GM06990 (cell line): Measurements from ENCODE around the gene NOTCH2.

Experiments
- DNase-seq: peaks from one replicate; pipeline ENCODE4 v3.0.0-alpha.2; 2011; ENCODE audit not compliant: insufficient read length; ENCODE audit errors: extremely low read depth
- H3K27me3 ChIP-seq: replicated peaks from 2 replicates; pipeline ENCODE4 v1.6.0; 2011; ENCODE audit warnings: low read length; ENCODE audit not compliant: control insufficient read depth, insufficient read depth
- H3K36me3 ChIP-seq: 2 replicates; pipeline ENCODE4 v1.5.1; 2011; ENCODE audit warnings: low read length; ENCODE audit not compliant: control insufficient read depth, insufficient read depth
- H3K4me3 ChIP-seq: replicated peaks from 2 replicates; pipeline ENCODE4 v1.5.1; 2011; ENCODE audit warnings: low read depth, mild to moderate bottlenecking, control low read depth, low read length
- CTCF ChIP-seq: IDR thresholded peaks from 2 replicates; pipeline ENCODE4 v1.5.1; 2011; ENCODE audit warnings: low read length, control low read depth, mild to moderate bottlenecking, inconsistent platforms; ENCODE audit not compliant: insufficient read depth, poor library complexity, severe bottlenecking

NOTCH2 gene

GRCh38 chr1:119959268-119960220 lies 109.9 kb downstream of the NOTCH2 start:
- no peak overlapping the region for H3K4me3 ChIP-seq
- H3K36me3 ChIP-seq = no peaks in the 10 kb centered on the region; the same call in 1 of the 2 replicates
- no peak for TF ChIP-seq CTCF
- no peaks in the 10 kb centered on the region for H3K27me3 ChIP-seq
- no peak for DNase-seq

- no peak for DNase-seq
- no peak overlapping the region for H3K4me3 ChIP-seq
- TF ChIP-seq CTCF = no peak
- H3K27me3 ChIP-seq = no peaks in the 10 kb centered on the region
- H3K36me3 ChIP-seq = no peaks in the 10 kb centered on the region
These were observed 111.2 kb downstream of the NOTCH2 start for GRCh38 chr1:119958223-119958622.

GRCh38 chr1:119956306-119956705 lies 113.2 kb downstream of the NOTCH2 start:
- DNase-seq = no peak
- H3K4me3 ChIP-seq = no peak overlapping the region
- H3K27me3 ChIP-seq = no peaks in the 10 kb centered on the region
- no peak for TF ChIP-seq CTCF
- no peaks in the 10 kb centered on the region for H3K36me3 ChIP-seq

- Histone ChIP-seq H3K4me3 (no peak overlapping the region), H3K36me3 (no peaks in the 10 kb centered on the region), H3K27me3 (no peaks in the 10 kb centered on the region)
- no peak for TF ChIP-seq CTCF
- no peak for DNase-seq
These were observed 114.7 kb downstream of the NOTCH2 start for GRCh38 chr1:119954476-119955422.

- Histone ChIP-seq H3K27me3 (no peaks in the 10 kb centered on the region), H3K4me3 (no peak overlapping the region), H3K36me3 (no peaks in the 10 kb centered on the region)
- TF ChIP-seq CTCF = no peak
- DNase-seq = no peak
These were observed 116.0 kb downstream of the NOTCH2 start for GRCh38 chr1:119953266-119953998.
